B cell (primary cell): Measurements from ENCODE around the gene NUP98. TPM values are rescaled to one million over a fixed set of nuclear protein-coding genes. Genes with fewer than 3 reads are reported as not detected.

Source experiments
- ATAC-seq: fragments of 200-7000 bp; cut with Tn5 transposase; one replicate; pipeline ENCODE4 v1.10.0; 2021; ENCODE audit warnings: low read depth, mild to moderate bottlenecking, moderate number of reproducible peaks, moderate library complexity
- CTCF ChIA-PET: fragments of 350-600 bp; sonication (Branson Sonifier 250); formaldehyde crosslinking; loops from one replicate; lab custom pipeline; 2021; ENCODE audit warnings: antibody characterized with exemption, inconsistent platforms; lab: Charles Lee
- POLR2A ChIA-PET: fragments of 350-600 bp; sonication (Branson Sonifier 250); formaldehyde crosslinking; loops from one replicate; lab custom pipeline; 2021; ENCODE audit warnings: antibody characterized with exemption; lab: Charles Lee
- DNase-seq: peaks from one replicate; pipeline ENCODE4 v3.0.0; 2013
- H2AFZ ChIP-seq: 2 replicates; pipeline ENCODE4 v1.6.1; 2012; ENCODE audit warnings: mild to moderate bottlenecking, low read depth, low read length; ENCODE audit not compliant: insufficient read depth, poor library complexity, severe bottlenecking
- H3K27ac ChIP-seq, 2 donors: 1 replicate in 1 of 2; 2 replicates in 1 of 2; pipeline ENCODE4 v1.5.1; 2012 to 2013; ENCODE audit warnings: low read length in 2 of 2, mild to moderate bottlenecking in 2 of 2, moderate library complexity in 1 of 2
- H3K27me3 ChIP-seq, 4 experiments: fragments of 200-600 bp in 1 of 4; sonication (generic) in 1 of 4; replicated peaks in 1 of 4; 1 replicate in 2 of 4; 2 replicates in 2 of 4; pipeline versions ENCODE4 v1.6.1 to v1.7.0; 2013 to 2016; ENCODE audit warnings: low read length in 3 of 4, mild to moderate bottlenecking in 2 of 4, mixed read lengths in 1 of 4, moderate library complexity in 1 of 4; ENCODE audit not compliant: insufficient read depth in 4 of 4, control insufficient read depth in 3 of 4; ENCODE audit errors: control extremely low read depth in 1 of 4
- H3K36me3 ChIP-seq, 2 experiments: replicated peaks in 1 of 2; 1 replicate in 1 of 2; 2 replicates in 1 of 2; pipeline versions ENCODE4 v1.6.1 to v1.7.1; 2013; ENCODE audit warnings: low read length in 1 of 2; ENCODE audit not compliant: insufficient read depth in 2 of 2, control insufficient read depth in 1 of 2; ENCODE audit errors: control extremely low read depth in 1 of 2, extremely low read depth in 1 of 2
- H3K4me1 ChIP-seq, 2 donors: fragments of 200-600 bp in 1 of 2; sonication (generic) in 1 of 2; 1 replicate in 1 of 2; 2 replicates in 1 of 2; pipeline versions ENCODE4 v1.5.1 to v1.6.1; 2013 to 2017; ENCODE audit warnings: low read length in 2 of 2; ENCODE audit not compliant: control insufficient read depth in 2 of 2, insufficient read depth in 2 of 2
- H3K4me2 ChIP-seq: replicated peaks from 2 replicates; pipeline ENCODE3; 2012; ENCODE audit warnings: mild to moderate bottlenecking, low read depth, low read length; ENCODE audit not compliant: poor library complexity, severe bottlenecking
- H3K4me3 ChIP-seq, 5 experiments: fragments of 200-600 bp in 1 of 5; sonication (generic) in 1 of 5; 1 replicate in 3 of 5; 2 replicates in 2 of 5; pipeline versions ENCODE4 v1.5.1 to v1.7.0; 2011 to 2016; ENCODE audit warnings: low read length in 4 of 5, mild to moderate bottlenecking in 4 of 5, low read depth in 2 of 5, control low read depth in 1 of 5, moderate library complexity in 1 of 5; ENCODE audit not compliant: insufficient read depth in 1 of 5; ENCODE audit errors: control extremely low read depth in 1 of 5, extremely low read depth in 1 of 5
- H3K79me2 ChIP-seq: fragments of 200-600 bp; sonication (generic); one replicate; pipeline ENCODE4 v1.6.0; 2016; ENCODE audit warnings: low read length; ENCODE audit not compliant: control insufficient read depth, insufficient read depth
- H3K9ac ChIP-seq: fragments of 200-600 bp; sonication (generic); 2 replicates; pipeline ENCODE4 v1.6.1; 2017; ENCODE audit warnings: mild to moderate bottlenecking, low read length, moderate library complexity
- H3K9me3 ChIP-seq, 3 donors: one replicate each; pipeline versions ENCODE4 v1.6.1 to v1.7.1; 2013; ENCODE audit warnings: low read length in 2 of 3; ENCODE audit not compliant: control insufficient read depth in 2 of 3, insufficient read depth in 1 of 3; ENCODE audit errors: control extremely low read depth in 1 of 3
- H4K20me1 ChIP-seq: 2 replicates; pipeline ENCODE4 v1.6.0; 2012; ENCODE audit warnings: mild to moderate bottlenecking, low read length; ENCODE audit not compliant: insufficient read depth, control insufficient read depth, poor library complexity, severe bottlenecking
- H3K27ac Mint-ChIP-seq: one replicate; pipeline ENCODE4 v1.8.0; 2021; ENCODE audit warnings: mixed read lengths
- H3K27me3 Mint-ChIP-seq: one replicate; pipeline ENCODE4 v1.8.0; 2021; ENCODE audit warnings: mixed read lengths
- H3K4me1 Mint-ChIP-seq: one replicate; pipeline ENCODE4 v1.8.0; 2021; ENCODE audit warnings: mixed read lengths
- H3K4me3 Mint-ChIP-seq: one replicate; pipeline ENCODE4 v1.8.0; 2021; ENCODE audit warnings: mixed read lengths
- H3K9me3 Mint-ChIP-seq: one replicate; pipeline ENCODE4 v1.8.0; 2022; ENCODE audit warnings: mixed read lengths; ENCODE audit not compliant: insufficient read depth
- CTCF ChIP-seq: fragments of 200-600 bp; IDR thresholded peaks from one replicate; pipeline ENCODE4 v1.8.0; 2022; ENCODE audit warnings: antibody characterized with exemption, mild to moderate bottlenecking
- EZH2 ChIP-seq: IDR thresholded peaks from 2 replicates; pipeline ENCODE4 v1.6.1; 2012; ENCODE audit warnings: borderline replicate concordance, low read depth, mild to moderate bottlenecking, moderate library complexity, low read length; ENCODE audit not compliant: insufficient read depth, poor library complexity, severe bottlenecking
- WGBS: methylation state at CpG from one replicate; pipeline ENCODE4 v1.1.5; 2013; ENCODE audit warnings: missing lambda C conversion rate; ENCODE audit not compliant: insufficient coverage; 5-methylcytosine and 5-hydroxymethylcytosine counted together
- intact Hi-C: fragments of 100-400 bp; cut with micrococcal nuclease; formaldehyde crosslinking; loops from one replicate; pipeline ENCODE4 v1.10.0; 2022
- polyA plus RNA-seq: library from polyadenylated mRNA; depleted of rRNA; stranded (reverse); fragments of >200 nt; gene quantifications from 2 replicates; pipeline ENCODE4 v1.2.3, GENCODE V29; 2012
- total RNA-seq, 2 donors: library from RNA; stranded (reverse); fragments of 120-200 nt in 1 of 2; gene quantifications; 1 replicate in 1 of 2; 2 replicates in 1 of 2; pipeline versions ENCODE4 v1.2.3 to v1.2.4, GENCODE V29; 2013 to 2022

The NUP98 gene
- total and polyA plus RNA-seq, 2 donors (not counting 1 experiment from before 2014, with no cell fraction given) = 99.8 to 111 TPM

GRCh38 chr11:3782963-3783362, 14.4 kb downstream of the NUP98 start:
- POLR2A ChIA-PET = interaction anchor here (1.4 to 1.5 kb wide), 2 partner anchors 56 to 59 kb away, joined by 6 to 8 read pairs; no protein-coding TSS in a partner anchor
- Mint-ChIP-seq H3K4me1 (peaks cover 47% of the 10 kb centered on the region), H3K9me3 (no peaks in the 10 kb centered on the region)

More at GRCh38 chr11:3782963-3783362, 14.4 kb downstream of the NUP98 start:
- H3K9ac ChIP-seq = no peak overlapping the region
- H3K4me3 ChIP-seq = no peak overlapping the region
- no peak for DNase-seq
- H2AFZ ChIP-seq = no peak overlapping the region
- no peaks in the 10 kb centered on the region for H3K9me3 ChIP-seq
- H3K36me3 ChIP-seq = peaks cover 0 to 32% of the 10 kb centered on the region in 2 experiments
- CTCF ChIA-PET = interaction anchor here (1.2 to 2.1 kb wide), 4 partner anchors 26 to 289 kb away, joined by 7 to 8 read pairs (median 8); no protein-coding TSS in a partner anchor
- no peak overlapping the region for H3K4me2 ChIP-seq
- H3K4me1 ChIP-seq = peaks cover 18 to 21% of the 10 kb centered on the region in 2 donors
- TF ChIP-seq EZH2 (no peak), CTCF (no peak)
- Mint-ChIP-seq H3K27ac (no peak overlapping the region), H3K4me3 (no peak overlapping the region), H3K27me3 (no peaks in the 10 kb centered on the region)
- peaks cover 95% of the 10 kb centered on the region for H3K79me2 ChIP-seq
- no peaks in the 10 kb centered on the region for H3K27me3 ChIP-seq
- H3K27ac ChIP-seq = no peak overlapping the region
- intact Hi-C loops = loop anchor here (10.0 kb wide), 1 partner anchor 292 kb away; no protein-coding TSS in a partner anchor
- WGBS = 93% methylated on average over 3 of the region's 5 CpGs
- no peak for ATAC-seq
- peaks cover 35% of the 10 kb centered on the region for H4K20me1 ChIP-seq
